ENCODE measurements around the gene IGF2BP3. TPM values are rescaled to one million over a fixed set of nuclear protein-coding genes. Genes with fewer than 3 reads are reported as not detected.

Gene IGF2BP3
- total RNA-seq, 4 donors from 2014 or later: 0.15 TPM; not detected in 3

- 59% methylated on average over 4 of the region's 4 CpGs for WGBS, 2 donors
- no peak for DNase-seq (ENCODE audit: low spot score in 2 of 2)
- no peak overlapping the region for H3K4me3 ChIP-seq (ENCODE audit: low read depth, poor library complexity, severe bottlenecking)
- TF ChIP-seq POLR2A (IDR thresholded peaks at IDR 0.05) (no peak), CTCF (IDR thresholded peaks at IDR 0.05) (no peak)
- intact Hi-C loops (cut with DNase I; ENCODE audit: low total_unique reads): no loop called here
Measured at GRCh38 chr7:23487670-23488069, 17.4 kb upstream of the IGF2BP3 start.

GRCh38 chr7:23486002-23486773 lies 15.9 kb upstream of the IGF2BP3 start:
- WGBS, 2 donors: 70 to 74% methylated on average over 13 of the region's 13 CpGs
- no peak for DNase-seq (ENCODE audit: low spot score in 2 of 2)
- no peak overlapping the region for H3K4me3 ChIP-seq (ENCODE audit: low read depth, poor library complexity, severe bottlenecking)
- TF ChIP-seq POLR2A (IDR thresholded peaks at IDR 0.05) (no peak), CTCF (IDR thresholded peaks at IDR 0.05) (no peak)
- intact Hi-C loops (cut with DNase I; ENCODE audit: low total_unique reads): no loop called here

GRCh38 chr7:23482686-23483085 lies 12.4 kb upstream of the IGF2BP3 start:
- 96 to 97% methylated on average over 4 of the region's 4 CpGs for WGBS, 2 donors
- TF ChIP-seq POLR2A (IDR thresholded peaks at IDR 0.05) (no peak), CTCF (IDR thresholded peaks at IDR 0.05) (no peak)
- intact Hi-C loops (cut with DNase I; ENCODE audit: low total_unique reads): no loop called here
- no peak for DNase-seq (ENCODE audit: low spot score in 2 of 2)
- H3K4me3 ChIP-seq (ENCODE audit: low read depth, poor library complexity, severe bottlenecking): no peak overlapping the region

- WGBS, 2 donors: 77 to 82% methylated on average over 6 of the region's 6 CpGs
- no peak for TF ChIP-seq CTCF (IDR thresholded peaks at IDR 0.05)
- TF ChIP-seq POLR2A (IDR thresholded peaks at IDR 0.05): no peak
- intact Hi-C loops (cut with DNase I; ENCODE audit: low total_unique reads): no loop called here
- no peak for DNase-seq (ENCODE audit: low spot score in 2 of 2)
- no peak overlapping the region for H3K4me3 ChIP-seq (ENCODE audit: low read depth, poor library complexity, severe bottlenecking)
Measured at GRCh38 chr7:23477962-23478866, 7.9 kb upstream of the IGF2BP3 start.

- no peak for TF ChIP-seq POLR2A (IDR thresholded peaks at IDR 0.05)
- no peak for TF ChIP-seq CTCF (IDR thresholded peaks at IDR 0.05)
- intact Hi-C loops (cut with DNase I; ENCODE audit: low total_unique reads): no loop called here
- no peak for DNase-seq (ENCODE audit: low spot score in 2 of 2)
- no peak overlapping the region for H3K4me3 ChIP-seq (ENCODE audit: low read depth, poor library complexity, severe bottlenecking)
- 84 to 98% methylated on average over 1 of the region's 1 CpG for WGBS, 2 donors
Measured at GRCh38 chr7:23477157-23477499, 6.8 kb upstream of the IGF2BP3 start.
